Sigmoid colon (tissue), 7 donors: Measurements from ENCODE around the gene CCL19. TPM values are rescaled to one million over a fixed set of nuclear protein-coding genes. Genes with fewer than 3 reads are reported as not detected.

ENCODE experiments used
- DNase-seq: peaks from one replicate; pipeline ENCODE4 v3.0.0-alpha.2; 2019
- H3K27ac ChIP-seq, 4 donors: fragments of 200-600 bp; sonication (generic); one replicate each; pipeline ENCODE4 v1.5.1; 2016 to 2019; ENCODE audit warnings: mild to moderate bottlenecking in 1 of 4
- H3K27me3 ChIP-seq, 3 donors: fragments of 200-600 bp; sonication (generic); one replicate each; pipeline ENCODE4 v1.5.1; 2019; ENCODE audit warnings: mild to moderate bottlenecking in 1 of 3
- H3K36me3 ChIP-seq, 4 donors: fragments of 200-600 bp; sonication (generic); one replicate each; pipeline ENCODE4 v1.5.1; 2016 to 2019
- H3K4me1 ChIP-seq, 4 donors: fragments of 200-600 bp; sonication (generic); one replicate each; pipeline ENCODE4 v1.5.1; 2017 to 2019
- H3K4me3 ChIP-seq, 4 donors: fragments of 200-600 bp; sonication (generic); one replicate each; pipeline ENCODE4 v1.5.1; 2017 to 2019; ENCODE audit warnings: mild to moderate bottlenecking in 2 of 4, moderate library complexity in 1 of 4
- H3K9me3 ChIP-seq, 4 donors: fragments of 200-600 bp in 3 of 4; sonication (generic) in 3 of 4; one replicate each; pipeline versions ENCODE4 v1.5.1 to v1.6.1; 2013 to 2019
- CTCF ChIP-seq, 4 experiments: fragments of 450-650 bp in 3 of 4; fragments of 200-600 bp in 1 of 4; IDR thresholded peaks; one replicate each; pipeline ENCODE4 v1.5.1; 2016 to 2019; ENCODE audit warnings: antibody characterized with exemption in 4 of 4, mild to moderate bottlenecking in 3 of 4, moderate library complexity in 2 of 4
- EP300 ChIP-seq, 4 donors: sonication (generic); formaldehyde crosslinking; IDR thresholded peaks; one replicate each; pipeline ENCODE4 v1.6.1; 2017; ENCODE audit warnings: antibody characterized with exemption in 4 of 4
- POLR2A ChIP-seq, 2 donors: fragments of 450-650 bp; IDR thresholded peaks; one replicate each; pipeline ENCODE4 v1.6.1; 2016; ENCODE audit warnings: antibody characterized with exemption in 2 of 2, mild to moderate bottlenecking in 2 of 2, moderate library complexity in 2 of 2
- POLR2AphosphoS5 ChIP-seq, 4 donors: sonication (generic); formaldehyde crosslinking; IDR thresholded peaks; one replicate each; pipeline ENCODE4 v1.6.1; 2017; ENCODE audit warnings: antibody characterized with exemption in 4 of 4
- WGBS, 2 donors: extraction: QIAGEN DNeasy Blood & Tissue Kit; methylation state at CpG; one replicate each; pipeline ENCODE4 v1.1.7; 2013; 5-methylcytosine and 5-hydroxymethylcytosine counted together
- intact Hi-C: fragments of 100-400 bp; cut with DNase I; formaldehyde crosslinking; loops from one replicate; pipeline ENCODE4 v1.15.1; 2023
- polyA plus RNA-seq, 3 donors: library from polyadenylated mRNA; stranded (reverse); fragments of 200-250 nt; gene quantifications; one replicate each; pipeline ENCODE4 v1.2.3, GENCODE V29; 2013
- total RNA-seq, 4 donors: library from RNA; depleted of rRNA; stranded (reverse); fragments of >200 nt; gene quantifications; one replicate each; pipeline ENCODE4 v1.1.0, GENCODE V29; 2016
- donor health status: healthy with polysubstance abuse.
- donor health status: Bipolar disorder and iron deficiency.
- donor health status: healthy.

CCL19 gene
- total and polyA plus RNA-seq, 7 donors = 1.8 to 415 (median 3.8) TPM; not detected in 3

GRCh38 chr9:34716711-34717110, 25.6 kb upstream of the CCL19 start:
- Histone ChIP-seq H3K4me3 (no peak overlapping the region), H3K36me3 (no peaks in the 10 kb centered on the region), H3K4me1 (peaks cover 0 to 4% (median 0%) of the 10 kb centered on the region in 4 donors), H3K27me3 (no peaks in the 10 kb centered on the region), H3K27ac (no peak overlapping the region), H3K9me3 (no peaks in the 10 kb centered on the region)
- WGBS, 2 donors = 77 to 82% methylated on average over 4 of the region's 4 CpGs
- DNase-seq = no peak
- no peak for TF ChIP-seq EP300 (IDR thresholded peaks at IDR 0.05)
- no peak for TF ChIP-seq POLR2AphosphoS5 (IDR thresholded peaks at IDR 0.05)
- no peak for TF ChIP-seq CTCF (IDR thresholded peaks at IDR 0.05)
- intact Hi-C loops = no loop called here

GRCh38 chr9:34715639-34716215, 24.7 kb upstream of the CCL19 start:
- no peak overlapping the region for H3K27ac ChIP-seq
- H3K4me1 ChIP-seq = peaks cover 0 to 4% (median 0%) of the 10 kb centered on the region in 4 donors
- H3K4me3 ChIP-seq = no peak overlapping the region
- intact Hi-C loops = no loop called here
- DNase-seq = no peak
- TF ChIP-seq EP300 (IDR thresholded peaks at IDR 0.05) (no peak), POLR2A (IDR thresholded peaks at IDR 0.05) (no peak), CTCF (IDR thresholded peaks at IDR 0.05) (no peak), POLR2AphosphoS5 (IDR thresholded peaks at IDR 0.05) (no peak)
- no peaks in the 10 kb centered on the region for H3K36me3 ChIP-seq
- 78 to 82% methylated on average over 7 of the region's 7 CpGs for WGBS, 2 donors
- H3K27me3 ChIP-seq = no peaks in the 10 kb centered on the region
- H3K9me3 ChIP-seq = no peaks in the 10 kb centered on the region

- no peak for TF ChIP-seq POLR2A (IDR thresholded peaks at IDR 0.05)
- TF ChIP-seq EP300 (IDR thresholded peaks at IDR 0.05) = no peak
- TF ChIP-seq POLR2AphosphoS5 (IDR thresholded peaks at IDR 0.05) = no peak
- TF ChIP-seq CTCF (IDR thresholded peaks at IDR 0.05) = no peak
- no peak for DNase-seq
- no peaks in the 10 kb centered on the region for H3K27me3 ChIP-seq
- no peaks in the 10 kb centered on the region for H3K9me3 ChIP-seq
- no peaks in the 10 kb centered on the region for H3K36me3 ChIP-seq
- no peak overlapping the region for H3K4me3 ChIP-seq
- intact Hi-C loops = no loop called here
- H3K27ac ChIP-seq = no peak overlapping the region
- peaks cover 0 to 4% (median 0%) of the 10 kb centered on the region in 4 donors for H3K4me1 ChIP-seq
Observed at GRCh38 chr9:34714007-34714406, 22.9 kb upstream of the CCL19 start.

- no peak for TF ChIP-seq POLR2A (IDR thresholded peaks at IDR 0.05)
- TF ChIP-seq CTCF (IDR thresholded peaks at IDR 0.05) = no peak
- TF ChIP-seq EP300 (IDR thresholded peaks at IDR 0.05) = no peak
- TF ChIP-seq POLR2AphosphoS5 (IDR thresholded peaks at IDR 0.05) = no peak
- WGBS, 2 donors = 46 to 63% methylated on average over 1 of the region's 1 CpG
Observed at GRCh38 chr9:34712140-34712539, 21.1 kb upstream of the CCL19 start.

GRCh38 chr9:34710023-34710422, 18.9 kb upstream of the CCL19 start, which contains the start of gene CCL21:
Gene CCL21, minus strand, starts transcription at chr9:34710136. Its CDS starts 70 bp downstream, at chr9:34710066.
- TF ChIP-seq POLR2AphosphoS5 (IDR thresholded peaks at IDR 0.05) (no peak), EP300 (IDR thresholded peaks at IDR 0.05) (no peak), CTCF (IDR thresholded peaks at IDR 0.05) (no peak), POLR2A (IDR thresholded peaks at IDR 0.05) (no peak)
- intact Hi-C loops = no loop called here
- Histone ChIP-seq H3K36me3 (no peaks in the 10 kb centered on the region), H3K27me3 (no peaks in the 10 kb centered on the region), H3K27ac (no peak within 1 kb of the TSS), H3K4me3 (no peak within 1 kb of the TSS), H3K4me1 (no peaks in the 10 kb centered on the region), H3K9me3 (no peaks in the 10 kb centered on the region)
- 58 to 64% methylated on average over 2 of the region's 2 CpGs for WGBS, 2 donors
- DNase-seq = no peak

More at GRCh38 chr9:34712140-34712539, 21.1 kb upstream of the CCL19 start:
- Histone ChIP-seq H3K27me3 (no peaks in the 10 kb centered on the region), H3K4me1 (no peaks in the 10 kb centered on the region), H3K4me3 (no peak overlapping the region), H3K9me3 (no peaks in the 10 kb centered on the region), H3K27ac (no peak overlapping the region), H3K36me3 (no peaks in the 10 kb centered on the region)
- intact Hi-C loops = no loop called here
- no peak for DNase-seq
